Measurements from ENCODE around the gene GPR17.

The GPR17 gene

GRCh38 chr2:127614731-127615130, 31.2 kb upstream of the GPR17 start:
- DNase-seq, result no peak

GRCh38 chr2:127615511-127616166, 30.3 kb upstream of the GPR17 start:
- DNase-seq, result no peak

- DNase-seq, result no peak
Measured at GRCh38 chr2:127618551-127619202, 27.3 kb upstream of the GPR17 start.

GRCh38 chr2:127619203-127619590, 26.8 kb upstream of the GPR17 start:
- DNase-seq, result no peak

- no peak for DNase-seq
Measured at GRCh38 chr2:127619877-127620705, 25.9 kb upstream of the GPR17 start.

GRCh38 chr2:127620866-127621265, 25.1 kb upstream of the GPR17 start:
- DNase-seq, result no peak

- DNase-seq, result no peak
Measured at GRCh38 chr2:127621981-127622431, 23.9 kb upstream of the GPR17 start.

GRCh38 chr2:127622561-127623387, 23.2 kb upstream of the GPR17 start:
- no peak for DNase-seq

GRCh38 chr2:127623388-127624319, 22.3 kb upstream of the GPR17 start:
- DNase-seq, result no peak

GRCh38 chr2:127624320-127624755, 21.6 kb upstream of the GPR17 start:
- no peak for DNase-seq

GRCh38 chr2:127624756-127625571, 21.0 kb upstream of the GPR17 start:
- DNase-seq, result no peak

- DNase-seq, result no peak
Measured at GRCh38 chr2:127625572-127625951, 20.4 kb upstream of the GPR17 start.

- DNase-seq, result no peak
Measured at GRCh38 chr2:127626175-127626574, 19.8 kb upstream of the GPR17 start.

GRCh38 chr2:127626917-127627739, 18.8 kb upstream of the GPR17 start:
- DNase-seq, result no peak

- DNase-seq, result no peak
Measured at GRCh38 chr2:127627740-127628571, 18.0 kb upstream of the GPR17 start.

- no peak for DNase-seq
Measured at GRCh38 chr2:127628767-127629614, 17.0 kb upstream of the GPR17 start.

GRCh38 chr2:127629637-127630036, 16.3 kb upstream of the GPR17 start:
- DNase-seq, result no peak

All from C1 segment of cervical spinal cord (tissue), 14 donors.